ENCODE results near the gene SLC27A6.
"Not testable (repeated sequence)": the region's sequence is repeated elsewhere in the genome, so short reads cannot be mapped to it uniquely, and the experiment has no call there.

Gene SLC27A6

GRCh38 chr5:129036257-129036656, 71.0 kb downstream of the SLC27A6 start:
- WGBS, 2 experiments (ENCODE audit: insufficient coverage in 2 of 2): 94 to 100% methylated on average over 2 to 3 of the region's 3 CpGs
- not testable (repeated sequence) for H3K36me3 ChIP-seq (ENCODE audit: control insufficient read depth, insufficient read depth, low read length); H3K4me1 ChIP-seq (ENCODE audit: control insufficient read depth, insufficient read depth, low read length, poor library complexity, severe bottlenecking); H3K4me3 ChIP-seq (ENCODE audit: extremely low read depth, insufficient read depth, low read length, poor library complexity, severe bottlenecking); H3K9me3 ChIP-seq (ENCODE audit: control insufficient read depth, low read length); H3K27ac ChIP-seq (ENCODE audit: low read depth, low read length, severe bottlenecking)

- Histone ChIP-seq H3K9me3 (ENCODE audit: control insufficient read depth, low read length) (no peaks in the 10 kb centered on the region), H3K4me3 (ENCODE audit: extremely low read depth, insufficient read depth, low read length, poor library complexity, severe bottlenecking) (no peak overlapping the region)
- 87% methylated on average over 3 of the region's 4 CpGs; no CpG with 5 or more reads in 1 of the 2 experiments for WGBS, 2 experiments (ENCODE audit: insufficient coverage in 2 of 2)
These were observed 76.1 kb downstream of the SLC27A6 start for GRCh38 chr5:129041196-129041881.

DNA sequence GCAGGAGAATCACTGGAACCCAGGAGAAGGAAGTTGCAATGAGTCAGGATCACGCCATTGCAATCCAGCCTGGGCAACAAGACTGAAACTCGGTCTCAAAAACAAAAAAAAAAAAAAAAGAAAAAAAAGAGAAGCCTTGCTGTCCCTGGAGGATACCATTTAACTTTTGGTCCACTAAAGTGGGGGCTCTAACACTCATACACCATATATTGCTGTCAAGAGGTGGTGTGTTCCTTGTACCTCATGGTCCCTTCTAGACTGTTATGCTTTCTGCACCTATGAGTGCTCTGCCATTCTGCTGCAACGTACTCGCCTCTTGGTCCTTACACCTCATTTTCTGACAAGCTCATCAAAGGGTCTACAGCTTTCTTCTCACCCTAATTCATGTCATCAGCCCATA, 77.0 kb downstream of the SLC27A6 start:
- no peak overlapping the region for H3K4me3 ChIP-seq (ENCODE audit: extremely low read depth, insufficient read depth, low read length, poor library complexity, severe bottlenecking)
- no peak overlapping the region for H3K27ac ChIP-seq (ENCODE audit: low read depth, low read length, severe bottlenecking)
- no peaks in the 10 kb centered on the region for H3K4me1 ChIP-seq (ENCODE audit: control insufficient read depth, insufficient read depth, low read length, poor library complexity, severe bottlenecking)
- no peaks in the 10 kb centered on the region for H3K36me3 ChIP-seq (ENCODE audit: control insufficient read depth, insufficient read depth, low read length)
- WGBS, 2 experiments (ENCODE audit: insufficient coverage in 2 of 2): 83 to 98% methylated on average over 2 to 3 of the region's 4 CpGs
- no peaks in the 10 kb centered on the region for H3K9me3 ChIP-seq (ENCODE audit: control insufficient read depth, low read length)

More at GRCh38 chr5:129041196-129041881, 76.1 kb downstream of the SLC27A6 start:
- Histone ChIP-seq H3K36me3 (ENCODE audit: control insufficient read depth, insufficient read depth, low read length) (no peaks in the 10 kb centered on the region), H3K27ac (ENCODE audit: low read depth, low read length, severe bottlenecking) (no peak overlapping the region), H3K4me1 (ENCODE audit: control insufficient read depth, insufficient read depth, low read length, poor library complexity, severe bottlenecking) (no peaks in the 10 kb centered on the region)

GRCh38 chr5:129043894-129044293, 78.6 kb downstream of the SLC27A6 start:
- Histone ChIP-seq H3K4me3 (ENCODE audit: extremely low read depth, insufficient read depth, low read length, poor library complexity, severe bottlenecking) (no peak overlapping the region), H3K4me1 (ENCODE audit: control insufficient read depth, insufficient read depth, low read length, poor library complexity, severe bottlenecking) (no peaks in the 10 kb centered on the region), H3K9me3 (ENCODE audit: control insufficient read depth, low read length) (no peaks in the 10 kb centered on the region), H3K27ac (ENCODE audit: low read depth, low read length, severe bottlenecking) (no peak overlapping the region), H3K36me3 (ENCODE audit: control insufficient read depth, insufficient read depth, low read length) (no peaks in the 10 kb centered on the region)
- WGBS, 2 experiments (ENCODE audit: insufficient coverage in 2 of 2): 40% methylated on average over 1 of the region's 1 CpG; no CpG with 5 or more reads in 1 of the 2 experiments

GRCh38 chr5:129046151-129046550, 80.9 kb downstream of the SLC27A6 start:
- Histone ChIP-seq H3K9me3 (ENCODE audit: control insufficient read depth, low read length) (no peaks in the 10 kb centered on the region), H3K4me1 (ENCODE audit: control insufficient read depth, insufficient read depth, low read length, poor library complexity, severe bottlenecking) (no peaks in the 10 kb centered on the region), H3K27ac (ENCODE audit: low read depth, low read length, severe bottlenecking) (no peak overlapping the region), H3K4me3 (ENCODE audit: extremely low read depth, insufficient read depth, low read length, poor library complexity, severe bottlenecking) (no peak overlapping the region), H3K36me3 (ENCODE audit: control insufficient read depth, insufficient read depth, low read length) (no peaks in the 10 kb centered on the region)

GRCh38 chr5:129048509-129048908, 83.2 kb downstream of the SLC27A6 start:
- Histone ChIP-seq H3K4me1 (ENCODE audit: control insufficient read depth, insufficient read depth, low read length, poor library complexity, severe bottlenecking) (no peaks in the 10 kb centered on the region), H3K4me3 (ENCODE audit: extremely low read depth, insufficient read depth, low read length, poor library complexity, severe bottlenecking) (no peak overlapping the region)

GRCh38 chr5:129049126-129049799, 84.0 kb downstream of the SLC27A6 start:
- no peak overlapping the region for H3K27ac ChIP-seq (ENCODE audit: low read depth, low read length, severe bottlenecking)
- H3K9me3 ChIP-seq (ENCODE audit: control insufficient read depth, low read length): no peaks in the 10 kb centered on the region
- no peaks in the 10 kb centered on the region for H3K36me3 ChIP-seq (ENCODE audit: control insufficient read depth, insufficient read depth, low read length)
- no peaks in the 10 kb centered on the region for H3K4me1 ChIP-seq (ENCODE audit: control insufficient read depth, insufficient read depth, low read length, poor library complexity, severe bottlenecking)
- no CpG with 5 or more reads among the region's 2 CpGs for WGBS, 2 experiments (ENCODE audit: insufficient coverage in 2 of 2)
- no peak overlapping the region for H3K4me3 ChIP-seq (ENCODE audit: extremely low read depth, insufficient read depth, low read length, poor library complexity, severe bottlenecking)

More at GRCh38 chr5:129048509-129048908, 83.2 kb downstream of the SLC27A6 start:
- H3K27ac ChIP-seq (ENCODE audit: low read depth, low read length, severe bottlenecking): no peak overlapping the region
- WGBS, 2 experiments (ENCODE audit: insufficient coverage in 2 of 2): 88% methylated on average over 1 of the region's 2 CpGs; no CpG with 5 or more reads in 1 of the 2 experiments
- no peaks in the 10 kb centered on the region for H3K36me3 ChIP-seq (ENCODE audit: control insufficient read depth, insufficient read depth, low read length)
- no peaks in the 10 kb centered on the region for H3K9me3 ChIP-seq (ENCODE audit: control insufficient read depth, low read length)

DNA sequence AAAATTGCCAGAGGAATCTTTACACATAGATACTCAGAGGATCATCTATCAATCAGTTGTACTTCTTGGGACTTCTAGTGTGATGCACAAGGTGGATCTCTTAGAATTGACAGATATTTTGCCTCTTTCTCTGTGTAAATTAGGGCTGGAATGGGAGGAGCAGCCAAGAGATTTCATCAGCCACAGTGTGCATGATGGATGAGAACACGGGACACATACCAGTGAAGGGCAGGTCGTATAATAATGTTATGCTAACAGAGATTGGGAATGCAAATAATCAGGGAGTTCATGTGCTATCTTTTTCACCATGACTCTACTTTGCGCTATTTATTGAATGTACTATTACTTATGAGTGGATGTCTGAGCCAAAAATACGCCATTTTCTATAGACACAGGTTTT, 86.0 kb downstream of the SLC27A6 start:
- Histone ChIP-seq H3K9me3 (ENCODE audit: control insufficient read depth, low read length) (no peaks in the 10 kb centered on the region), H3K27ac (ENCODE audit: low read depth, low read length, severe bottlenecking) (no peak overlapping the region), H3K4me3 (ENCODE audit: extremely low read depth, insufficient read depth, low read length, poor library complexity, severe bottlenecking) (no peak overlapping the region), H3K4me1 (ENCODE audit: control insufficient read depth, insufficient read depth, low read length, poor library complexity, severe bottlenecking) (no peaks in the 10 kb centered on the region), H3K36me3 (ENCODE audit: control insufficient read depth, insufficient read depth, low read length) (no peaks in the 10 kb centered on the region)
- WGBS, 2 experiments (ENCODE audit: insufficient coverage in 2 of 2): 72% methylated on average over 2 of the region's 4 CpGs; no CpG with 5 or more reads in 1 of the 2 experiments

- H3K4me1 ChIP-seq (ENCODE audit: control insufficient read depth, insufficient read depth, low read length, poor library complexity, severe bottlenecking): no peaks in the 10 kb centered on the region
- H3K27ac ChIP-seq (ENCODE audit: low read depth, low read length, severe bottlenecking): no peak overlapping the region
- H3K9me3 ChIP-seq (ENCODE audit: control insufficient read depth, low read length): no peaks in the 10 kb centered on the region
- no peak overlapping the region for H3K4me3 ChIP-seq (ENCODE audit: extremely low read depth, insufficient read depth, low read length, poor library complexity, severe bottlenecking)
- no peaks in the 10 kb centered on the region for H3K36me3 ChIP-seq (ENCODE audit: control insufficient read depth, insufficient read depth, low read length)
These were observed 88.2 kb downstream of the SLC27A6 start for GRCh38 chr5:129053438-129053837.

GRCh38 chr5:129057329-129057728, 92.0 kb downstream of the SLC27A6 start:
- Histone ChIP-seq H3K36me3 (ENCODE audit: control insufficient read depth, insufficient read depth, low read length) (no peaks in the 10 kb centered on the region), H3K27ac (ENCODE audit: low read depth, low read length, severe bottlenecking) (no peak overlapping the region), H3K9me3 (ENCODE audit: control insufficient read depth, low read length) (no peaks in the 10 kb centered on the region), H3K4me1 (ENCODE audit: control insufficient read depth, insufficient read depth, low read length, poor library complexity, severe bottlenecking) (no peaks in the 10 kb centered on the region), H3K4me3 (ENCODE audit: extremely low read depth, insufficient read depth, low read length, poor library complexity, severe bottlenecking) (no peak overlapping the region)
- WGBS, 2 experiments (ENCODE audit: insufficient coverage in 2 of 2): no CpG with 5 or more reads among the region's 3 CpGs

GRCh38 chr5:129061849-129062248, 96.6 kb downstream of the SLC27A6 start:
- Histone ChIP-seq H3K4me3 (ENCODE audit: extremely low read depth, insufficient read depth, low read length, poor library complexity, severe bottlenecking) (no peak overlapping the region), H3K4me1 (ENCODE audit: control insufficient read depth, insufficient read depth, low read length, poor library complexity, severe bottlenecking) (no peaks in the 10 kb centered on the region), H3K27ac (ENCODE audit: low read depth, low read length, severe bottlenecking) (no peak overlapping the region), H3K36me3 (ENCODE audit: control insufficient read depth, insufficient read depth, low read length) (no peaks in the 10 kb centered on the region), H3K9me3 (ENCODE audit: control insufficient read depth, low read length) (no peaks in the 10 kb centered on the region)
- WGBS, 2 experiments (ENCODE audit: insufficient coverage in 2 of 2): 71% methylated on average over 2 of the region's 2 CpGs; no CpG with 5 or more reads in 1 of the 2 experiments
